Ovary (tissue), 3 donors: ENCODE results near the gene CDV3.

Experiments used
- POLR2A ChIP-seq: fragments of 450-650 bp; IDR thresholded peaks from one replicate; pipeline ENCODE4 v1.6.1; 2017; ENCODE audit warnings: antibody characterized with exemption, mild to moderate bottlenecking, moderate library complexity
- TF ChIP-seq, protein P1 (sequence below), 3 donors: fragments of 450-650 bp in 2 of 3; fragments of 200-600 bp in 1 of 3; IDR thresholded peaks; one replicate each; pipeline versions ENCODE4 v1.5.1 to v1.8.0; 2016 to 2022; ENCODE audit warnings: antibody characterized with exemption in 3 of 3, mild to moderate bottlenecking in 1 of 3
- donor health status: DM: no; HTN: no; CAD: no.

DNA sequence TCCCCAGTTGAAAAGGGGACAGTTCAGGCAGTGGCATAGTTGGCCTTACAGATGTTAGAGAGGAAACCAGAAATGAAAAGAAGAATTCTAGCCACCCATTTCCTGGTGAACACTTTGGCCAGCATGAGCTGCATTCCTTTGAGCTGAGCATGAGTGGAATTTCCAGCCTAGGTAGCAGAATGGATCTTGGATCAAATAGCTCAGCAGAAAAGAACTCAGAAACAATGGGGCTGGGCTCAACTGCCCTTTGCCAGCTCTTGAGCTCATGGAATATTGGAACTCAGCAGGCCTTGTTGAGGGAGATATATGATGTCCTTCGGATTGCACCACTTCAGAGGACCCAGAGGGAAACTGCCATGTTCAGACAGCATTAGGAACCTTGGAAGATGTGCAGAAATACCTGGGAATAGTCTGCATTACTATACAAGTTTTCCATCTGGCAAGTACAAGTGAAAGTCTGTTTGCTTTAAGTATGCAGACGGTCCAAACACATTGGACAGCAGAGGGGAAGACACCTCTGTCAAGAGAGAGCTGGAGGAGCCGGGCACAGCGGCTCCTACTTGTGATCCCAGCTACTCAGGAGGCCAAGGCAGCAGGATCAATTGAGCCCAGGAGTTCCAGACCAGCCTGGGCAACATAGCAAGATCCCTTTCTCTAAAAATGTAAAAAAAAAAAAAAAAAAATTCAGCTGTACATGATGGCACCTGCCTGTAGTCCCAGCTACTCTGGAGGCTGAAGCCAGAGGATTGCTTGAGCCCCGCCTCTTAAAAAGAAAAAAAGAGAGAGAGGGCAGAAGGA lies 3.1 kb upstream of the CDV3 start:
- TF ChIP-seq, protein P1, sequence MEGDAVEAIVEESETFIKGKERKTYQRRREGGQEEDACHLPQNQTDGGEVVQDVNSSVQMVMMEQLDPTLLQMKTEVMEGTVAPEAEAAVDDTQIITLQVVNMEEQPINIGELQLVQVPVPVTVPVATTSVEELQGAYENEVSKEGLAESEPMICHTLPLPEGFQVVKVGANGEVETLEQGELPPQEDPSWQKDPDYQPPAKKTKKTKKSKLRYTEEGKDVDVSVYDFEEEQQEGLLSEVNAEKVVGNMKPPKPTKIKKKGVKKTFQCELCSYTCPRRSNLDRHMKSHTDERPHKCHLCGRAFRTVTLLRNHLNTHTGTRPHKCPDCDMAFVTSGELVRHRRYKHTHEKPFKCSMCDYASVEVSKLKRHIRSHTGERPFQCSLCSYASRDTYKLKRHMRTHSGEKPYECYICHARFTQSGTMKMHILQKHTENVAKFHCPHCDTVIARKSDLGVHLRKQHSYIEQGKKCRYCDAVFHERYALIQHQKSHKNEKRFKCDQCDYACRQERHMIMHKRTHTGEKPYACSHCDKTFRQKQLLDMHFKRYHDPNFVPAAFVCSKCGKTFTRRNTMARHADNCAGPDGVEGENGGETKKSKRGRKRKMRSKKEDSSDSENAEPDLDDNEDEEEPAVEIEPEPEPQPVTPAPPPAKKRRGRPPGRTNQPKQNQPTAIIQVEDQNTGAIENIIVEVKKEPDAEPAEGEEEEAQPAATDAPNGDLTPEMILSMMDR (IDR thresholded peaks at IDR 0.05): no peak
- TF ChIP-seq POLR2A: no peak
